A549 (cell line): ENCODE data around the gene CIAO3. TPM values are rescaled to one million over a fixed set of nuclear protein-coding genes. Genes with fewer than 3 reads are reported as not detected.

Source experiments
- BCL3 ChIP-seq: fragments of >200 bp; sonication (Bioruptor Twin); formaldehyde crosslinking; IDR thresholded peaks from 3 replicates; pipeline ENCODE4 v1.6.1; 2016
- CHD2 ChIP-seq: fragments of 150-350 bp; IDR thresholded peaks from 2 replicates; pipeline ENCODE4 v1.6.1; 2014; ENCODE audit warnings: low read length; ENCODE audit not compliant: partially characterized antibody
- EHF ChIP-seq: fragments of 250-450 bp; sonication (Bioruptor Pico); IDR thresholded peaks from 2 replicates; pipeline ENCODE4 v1.5.0; 2020; ENCODE audit warnings: mild to moderate bottlenecking
- FOXS1 ChIP-seq: fragments of 250-450 bp; sonication (Bioruptor Pico); IDR thresholded peaks from 2 replicates; pipeline ENCODE4 v1.5.0; 2020; ENCODE audit warnings: mild to moderate bottlenecking, moderate library complexity
- GATA3 ChIP-seq: IDR thresholded peaks from 2 replicates; pipeline ENCODE4 v1.6.1; 2012; ENCODE audit warnings: borderline replicate concordance
- HDAC2 ChIP-seq: fragments of 200-600 bp; sonication (generic); IDR thresholded peaks from 2 replicates; pipeline ENCODE4 v1.6.1; 2016
- HEYL ChIP-seq: fragments of 250-450 bp; sonication (Bioruptor Pico); IDR thresholded peaks from 2 replicates; pipeline ENCODE4 v1.8.0; 2021; ENCODE audit warnings: mild to moderate bottlenecking, moderate library complexity
- HOXA7 ChIP-seq: fragments of 250-450 bp; sonication (Bioruptor Pico); IDR thresholded peaks from 2 replicates; pipeline ENCODE4 v1.5.0; 2020; ENCODE audit warnings: mild to moderate bottlenecking, moderate library complexity
- HOXB13 ChIP-seq: fragments of 250-450 bp; sonication (Bioruptor Pico); IDR thresholded peaks from 2 replicates; pipeline ENCODE4 v1.5.0; 2020; ENCODE audit warnings: low read depth, mild to moderate bottlenecking, moderate library complexity
- HOXB5 ChIP-seq: fragments of 250-450 bp; sonication (Bioruptor Pico); IDR thresholded peaks from 2 replicates; pipeline ENCODE4 v1.5.0; 2020; ENCODE audit warnings: mild to moderate bottlenecking, moderate library complexity
- JUNB ChIP-seq: fragments of >200 bp; sonication (Bioruptor Twin); formaldehyde crosslinking; IDR thresholded peaks from 2 replicates; pipeline ENCODE4 v1.6.1; 2016
- MAX ChIP-seq: IDR thresholded peaks from 2 replicates; pipeline ENCODE4 v1.6.1; 2012
- MAZ ChIP-seq: fragments of 150-350 bp; IDR thresholded peaks from 2 replicates; pipeline ENCODE4 v1.6.1; 2014; ENCODE audit warnings: antibody characterized with exemption, low read depth, low read length, borderline replicate concordance
- MYC ChIP-seq: IDR thresholded peaks from 2 replicates; pipeline ENCODE4 v1.6.1; 2012; ENCODE audit warnings: mild to moderate bottlenecking, inconsistent platforms, low read length, improper control_type of control experiment, borderline replicate concordance
- NFE2L2 ChIP-seq: fragments of 150-350 bp; conservative IDR thresholded peaks from 2 replicates; pipeline ENCODE4 v1.6.1; 2014; ENCODE audit warnings: low read length
- PHF8 ChIP-seq: fragments of 200-600 bp; sonication (generic); IDR thresholded peaks from 2 replicates; pipeline ENCODE4 v1.6.1; 2016; ENCODE audit warnings: low read depth, mild to moderate bottlenecking, antibody characterized with exemption, moderate library complexity, borderline replicate concordance
- POLR2A ChIP-seq: IDR thresholded peaks from 2 replicates; pipeline ENCODE4 v1.6.1; 2012; ENCODE audit warnings: mild to moderate bottlenecking, low read length
- REST ChIP-seq: fragments of 200-600 bp; sonication (generic); IDR thresholded peaks from 2 replicates; pipeline ENCODE4 v1.6.1; 2016; ENCODE audit warnings: antibody characterized with exemption, mild to moderate bottlenecking, moderate library complexity
- SREBF2 ChIP-seq: fragments of 450-650 bp; IDR thresholded peaks from 2 replicates; pipeline ENCODE4 v1.6.1; 2014; ENCODE audit warnings: mild to moderate bottlenecking, moderate library complexity
- ZC3H11A ChIP-seq: fragments of 450-650 bp; IDR thresholded peaks from 2 replicates; pipeline ENCODE4 v1.6.1; 2014; ENCODE audit warnings: antibody characterized with exemption, mild to moderate bottlenecking
- ZFP36 ChIP-seq: fragments of 450-650 bp; IDR thresholded peaks from 2 replicates; pipeline ENCODE4 v1.6.1; 2014; ENCODE audit warnings: borderline replicate concordance; ENCODE audit not compliant: partially characterized antibody
- ZSCAN20 ChIP-seq: fragments of 250-450 bp; sonication (Bioruptor Pico); IDR thresholded peaks from 2 replicates; pipeline ENCODE4 v1.8.0; 2022; ENCODE audit warnings: mild to moderate bottlenecking, moderate library complexity
- polyA plus RNA-seq, 4 experiments: library from polyadenylated mRNA; depleted of rRNA in 3 of 4; stranded (reverse); fragments of >200 nt; fragmentation: RNase III in 1 of 4; extraction: RNeasy Plus Mini Kit Qiagen cat#74134 plus additional on column Dnase treatment in 1 of 4; gene quantifications; 2 replicates in 3 of 4; 3 replicates in 1 of 4; pipeline ENCODE4 v1.2.3, GENCODE V29; 2011 to 2017
- TF ChIP-seq, protein P1 (sequence below): fragments of 150-350 bp; IDR thresholded peaks from 2 replicates; pipeline ENCODE4 v1.6.1; 2014; ENCODE audit warnings: low read depth, mild to moderate bottlenecking, low read length

CIAO3 gene
- polyA plus RNA-seq, 2 of the 4 experiments (the other 2 are of a cell fraction) = 17.4 to 23.0 TPM

GRCh38 chr16:684071-684794 lies 56.6 kb downstream of the CIAO3 start, which contains the start of gene JMJD8 (continued):
- TF ChIP-seq ZSCAN20 (no peak), PHF8 (no peak), NFE2L2 (no peak), JUNB (no peak), REST (no peak), HOXB5 (peak; percentile 68; the same call in 1 of the 2 replicates), BCL3 (peak; percentile 86; the same call in 2 of the 3 replicates), MAX (peak; percentile 91), POLR2A (peak; percentile 88), HEYL (CRISPR knock-in tag) (no peak), HDAC2 (no peak), SREBF2 (no peak), FOXS1 (CRISPR knock-in tag) (no peak), EHF (CRISPR knock-in tag) (no peak; the same call in 1 of the 2 replicates), HOXB13 (CRISPR knock-in tag) (no peak; the same call in 1 of the 2 replicates), ZC3H11A (no peak), MAZ (no peak), ZFP36 (no peak), CHD2 (no peak), GATA3 (no peak; the same call in 1 of the 2 replicates), HOXA7 (CRISPR knock-in tag) (no peak), MYC (no peak)
- TF ChIP-seq, protein P1, sequence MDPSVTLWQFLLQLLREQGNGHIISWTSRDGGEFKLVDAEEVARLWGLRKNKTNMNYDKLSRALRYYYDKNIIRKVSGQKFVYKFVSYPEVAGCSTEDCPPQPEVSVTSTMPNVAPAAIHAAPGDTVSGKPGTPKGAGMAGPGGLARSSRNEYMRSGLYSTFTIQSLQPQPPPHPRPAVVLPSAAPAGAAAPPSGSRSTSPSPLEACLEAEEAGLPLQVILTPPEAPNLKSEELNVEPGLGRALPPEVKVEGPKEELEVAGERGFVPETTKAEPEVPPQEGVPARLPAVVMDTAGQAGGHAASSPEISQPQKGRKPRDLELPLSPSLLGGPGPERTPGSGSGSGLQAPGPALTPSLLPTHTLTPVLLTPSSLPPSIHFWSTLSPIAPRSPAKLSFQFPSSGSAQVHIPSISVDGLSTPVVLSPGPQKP = no peak
- TF ChIP-seq, all 56 proteins: peak for 12
